Kidney tubule cell (primary cell): ENCODE measurements around the gene KIF2A.

Experiments used
- DNase-seq: peaks from one replicate; pipeline ENCODE4 v3.0.0-alpha.2; 2018; ENCODE audit warnings: low spot score

Gene KIF2A

DNA sequence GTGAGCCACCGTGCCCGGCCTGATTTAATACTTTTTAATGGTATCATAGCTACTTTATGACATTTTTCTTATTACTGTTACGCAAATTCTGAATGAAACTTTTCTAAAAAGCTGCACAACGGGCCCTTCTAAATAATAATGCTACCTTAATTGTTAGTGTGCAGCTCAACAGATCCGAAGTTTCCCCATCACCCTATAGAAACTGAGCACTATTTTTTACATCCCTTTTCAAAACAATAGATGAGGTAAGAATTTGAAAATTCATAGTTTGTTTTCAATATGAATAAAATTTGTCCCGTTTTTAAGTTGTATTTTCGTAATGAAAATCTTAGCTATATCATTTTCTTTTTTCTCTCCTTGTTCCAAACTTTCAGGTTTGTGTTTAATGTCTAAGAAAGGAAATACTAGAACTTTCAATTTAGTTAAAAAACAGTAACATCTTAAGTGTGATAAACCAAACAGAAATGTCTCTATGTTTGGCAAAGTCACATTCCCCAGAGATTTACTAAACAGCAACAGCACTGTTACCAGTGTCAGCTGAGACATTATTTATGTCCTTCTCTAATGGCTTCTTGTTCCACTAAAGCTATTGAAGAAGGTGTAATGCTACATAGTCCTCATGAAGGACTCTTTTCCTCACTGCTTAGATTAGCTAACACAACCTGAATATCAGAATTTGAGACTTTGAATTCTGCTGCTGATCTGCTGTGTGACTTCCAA is 22.9 kb downstream of the KIF2A start:
- no peak for DNase-seq

DNA sequence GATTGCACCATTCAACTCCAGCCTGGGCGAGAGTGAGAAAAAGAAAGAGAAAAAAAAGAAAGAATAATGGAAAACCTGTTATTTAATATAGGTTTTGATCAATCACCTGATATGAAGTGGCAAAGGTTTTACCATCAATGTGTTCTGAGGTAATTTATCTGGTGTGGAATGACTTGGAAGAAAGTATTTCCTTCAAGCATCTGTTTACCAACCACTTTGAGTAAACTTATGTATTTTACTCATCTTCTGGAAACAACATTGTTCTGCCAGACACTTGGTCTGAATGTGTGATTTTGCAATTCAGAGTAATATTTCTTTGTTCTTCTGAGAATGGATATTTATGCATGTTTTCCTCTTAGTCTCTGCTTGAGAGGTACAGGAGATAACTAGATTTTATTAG is 24.3 kb downstream of the KIF2A start:
- no peak for DNase-seq

DNA sequence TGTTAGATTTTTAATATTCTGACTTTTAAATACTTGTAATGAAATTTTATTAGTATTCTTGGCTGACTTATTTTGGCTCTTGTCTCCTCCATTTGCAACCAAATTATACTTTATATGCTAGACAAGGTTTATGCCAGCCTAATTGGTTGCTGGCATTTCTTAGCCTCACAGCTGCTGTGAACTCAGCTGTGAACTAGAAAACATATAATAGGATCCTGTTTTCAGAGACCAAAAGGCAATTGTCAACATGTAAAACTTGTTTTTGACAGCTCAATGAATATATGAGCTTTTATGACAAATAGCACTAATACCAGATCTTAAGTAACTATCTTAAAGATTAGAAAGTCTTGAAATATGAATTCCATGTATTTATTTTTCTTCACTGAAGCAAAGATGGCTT is 25.9 kb downstream of the KIF2A start:
- no peak for DNase-seq

GRCh38 chr5:62333250-62333794 is 27.3 kb downstream of the KIF2A start:
- DNase-seq, result no peak

GRCh38 chr5:62334082-62334481 is 28.1 kb downstream of the KIF2A start:
- DNase-seq, result no peak

DNA sequence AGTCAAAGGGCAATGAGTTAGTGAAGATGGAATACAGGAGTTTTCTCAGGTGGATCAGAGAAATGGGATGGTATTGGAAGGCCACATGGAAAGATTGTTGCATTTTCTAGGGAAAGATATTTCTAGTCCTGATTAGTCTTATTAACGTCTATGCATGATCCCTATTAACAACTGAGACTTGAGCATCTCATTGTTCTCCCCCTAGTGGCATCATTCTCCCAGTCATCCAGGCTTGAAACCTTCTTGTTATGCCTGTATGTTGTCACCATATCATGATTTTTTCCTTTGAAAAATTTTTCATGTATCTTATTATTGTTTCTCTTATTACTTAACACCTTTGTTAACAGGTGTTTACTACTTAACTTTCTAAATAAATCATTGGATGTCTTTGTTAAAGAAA is 34.4 kb downstream of the KIF2A start:
- DNase-seq, result no peak

- DNase-seq, result no peak
Measured at GRCh38 chr5:62340979-62341378, 35.0 kb downstream of the KIF2A start.

DNA sequence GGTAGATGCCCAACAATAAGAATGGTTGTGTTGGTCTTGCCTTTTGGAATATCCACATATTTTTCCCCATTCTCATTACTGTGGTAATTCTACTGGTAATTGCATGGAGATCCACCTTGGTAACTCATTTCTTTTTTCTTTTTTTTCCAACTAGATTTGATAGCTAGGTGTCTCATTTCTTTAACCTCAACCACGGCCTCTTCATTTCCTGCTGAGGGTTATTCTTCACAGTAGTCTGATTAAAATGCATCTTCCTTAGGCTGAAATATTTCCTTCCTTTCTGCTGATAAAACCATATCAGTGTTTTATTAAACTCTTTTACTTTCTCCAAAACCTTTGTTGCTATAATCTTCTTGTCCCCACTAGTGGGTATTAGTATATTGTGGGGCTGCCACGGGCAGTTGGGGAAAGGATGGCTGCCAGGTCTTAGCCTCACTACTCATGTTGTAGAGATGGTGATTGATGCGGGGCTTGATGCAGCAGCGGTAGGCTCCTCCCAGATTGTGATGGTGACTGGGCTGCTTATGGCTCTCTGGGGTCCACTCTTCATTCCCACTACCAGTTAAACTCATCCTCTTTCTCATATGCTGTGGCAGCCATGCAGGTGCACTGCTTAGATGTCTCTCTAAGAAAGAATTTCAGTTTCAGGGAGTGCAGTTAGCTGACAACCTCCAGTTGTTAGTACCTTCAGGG is 35.9 kb downstream of the KIF2A start:
- no peak for DNase-seq

GRCh38 chr5:62342476-62342837 is 36.5 kb downstream of the KIF2A start:
- no peak for DNase-seq

DNA sequence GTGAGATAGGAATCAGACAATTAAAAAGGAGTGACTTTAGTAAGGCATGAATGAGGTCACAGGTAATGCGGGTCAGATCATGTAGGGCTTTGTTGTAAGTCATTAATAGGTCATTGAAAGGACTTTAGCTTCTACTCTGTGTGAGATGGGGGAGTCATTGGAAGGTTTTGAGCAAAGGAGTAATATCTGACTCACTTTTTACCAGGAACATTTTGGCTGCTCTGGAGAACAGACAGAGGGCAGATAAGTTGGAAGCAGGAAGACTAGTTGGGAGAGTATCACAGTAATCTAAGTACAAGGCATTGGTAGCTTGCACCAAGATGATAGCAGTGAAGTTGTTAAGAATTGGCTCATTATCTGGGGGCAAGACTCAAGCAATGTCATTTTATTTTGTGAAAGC is 37.4 kb downstream of the KIF2A start:
- peak; percentile 39 for DNase-seq

DNA sequence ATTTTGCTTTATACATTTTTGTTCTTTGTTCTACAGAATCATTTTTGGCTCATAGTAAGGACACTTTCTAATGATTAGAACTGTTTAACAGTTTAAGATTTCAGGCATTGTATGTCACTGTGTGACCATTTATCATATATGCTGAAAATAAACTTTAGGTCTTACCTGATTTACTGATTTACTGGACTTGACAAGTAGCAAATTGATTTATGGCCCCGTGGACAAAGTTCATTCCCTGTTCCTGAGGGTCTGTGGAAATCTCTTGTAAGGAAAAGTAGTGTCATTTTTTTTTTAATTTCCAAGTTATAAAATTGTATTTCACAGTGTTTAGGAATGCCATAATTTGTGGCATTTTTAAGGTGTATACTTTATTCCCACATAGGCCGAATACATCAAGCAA is 40.7 kb downstream of the KIF2A start:
- DNase-seq, result no peak

DNA sequence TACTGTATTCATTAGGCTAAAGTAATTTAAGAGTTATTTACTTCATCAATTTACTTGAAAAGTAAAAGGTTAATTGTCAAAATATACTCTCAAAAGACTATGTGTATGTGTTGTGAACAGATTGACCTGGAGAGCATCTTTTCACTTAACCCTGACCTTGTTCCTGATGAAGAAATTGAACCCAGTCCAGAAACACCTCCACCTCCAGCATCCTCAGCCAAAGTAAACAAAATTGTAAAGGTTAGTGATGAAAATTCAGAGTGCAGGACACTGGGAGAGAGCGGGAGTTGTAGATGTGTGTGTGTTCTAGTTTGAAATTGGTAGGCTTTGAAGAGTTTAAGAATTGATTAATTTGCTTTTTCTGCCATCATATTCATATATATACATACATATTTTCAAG is 41.9 kb downstream of the KIF2A start:
- DNase-seq, result no peak

- DNase-seq, result no peak
Measured at GRCh38 chr5:62348723-62349481, 42.9 kb downstream of the KIF2A start.

GRCh38 chr5:62354028-62354874 is 48.2 kb downstream of the KIF2A start:
- DNase-seq, result peak; percentile 65

- DNase-seq, result no peak
Measured at GRCh38 chr5:62362701-62363100, 56.7 kb downstream of the KIF2A start.

DNA sequence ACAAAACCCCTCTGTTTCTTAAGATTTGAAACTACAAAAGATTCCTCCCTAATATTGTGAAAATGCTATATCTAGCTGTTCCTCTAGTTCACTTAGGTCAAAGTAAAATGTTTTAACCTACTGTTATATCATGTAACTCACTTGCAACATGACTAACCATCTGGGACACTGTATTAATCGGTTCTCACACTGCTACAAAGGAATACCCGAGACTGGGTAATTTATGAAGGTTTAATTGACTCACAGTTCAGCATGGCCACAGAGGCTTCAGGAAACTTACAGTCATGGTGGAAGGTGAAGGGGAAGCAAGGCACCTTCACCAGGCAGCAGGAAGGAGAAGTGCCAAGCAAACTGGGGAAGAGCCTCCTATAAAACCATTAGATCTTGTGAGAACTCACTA is 63.0 kb downstream of the KIF2A start:
- no peak for DNase-seq

GRCh38 chr5:62371409-62371808 is 65.4 kb downstream of the KIF2A start:
- DNase-seq, result no peak

- DNase-seq, result no peak
Measured at GRCh38 chr5:62372600-62372999, 66.6 kb downstream of the KIF2A start.

DNA sequence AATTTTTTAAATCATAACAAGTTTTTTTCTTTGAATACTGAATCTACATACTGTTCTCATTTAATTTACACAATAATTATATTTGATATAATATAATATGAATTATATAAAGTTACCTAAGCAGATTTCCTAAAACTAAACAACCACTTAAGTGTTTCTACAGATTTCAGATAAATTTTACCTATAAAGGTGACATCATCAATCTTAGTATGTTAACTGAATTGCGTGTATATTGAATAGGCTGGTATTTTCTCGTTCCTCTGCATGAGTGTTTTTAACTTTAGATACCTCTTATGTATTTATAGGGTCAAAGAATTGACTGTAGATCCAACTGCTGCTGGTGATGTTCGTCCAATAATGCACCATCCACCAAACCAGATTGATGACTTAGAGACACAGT is 67.4 kb downstream of the KIF2A start:
- DNase-seq, result no peak

DNA sequence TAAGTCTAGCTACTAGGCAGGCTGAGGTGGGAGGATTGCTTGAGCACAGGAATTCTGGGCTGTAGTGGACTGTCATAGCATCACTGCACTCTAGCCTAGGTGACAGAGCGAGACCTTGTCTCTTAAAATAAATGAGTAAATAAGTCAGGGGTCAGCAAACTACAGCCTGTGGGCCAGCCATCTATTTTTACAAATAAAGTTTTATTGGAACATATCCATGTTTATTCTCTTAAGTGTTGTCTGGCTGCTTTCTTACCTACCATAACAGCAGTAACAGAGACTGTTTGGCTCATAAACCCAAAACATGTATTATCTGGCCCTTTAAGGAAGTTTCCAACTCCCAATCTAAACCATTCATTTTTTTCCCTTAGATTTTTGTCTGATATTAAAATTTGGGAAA is 68.1 kb downstream of the KIF2A start:
- DNase-seq, result no peak

GRCh38 chr5:62375627-62376026 is 69.6 kb downstream of the KIF2A start:
- DNase-seq, result no peak

DNA sequence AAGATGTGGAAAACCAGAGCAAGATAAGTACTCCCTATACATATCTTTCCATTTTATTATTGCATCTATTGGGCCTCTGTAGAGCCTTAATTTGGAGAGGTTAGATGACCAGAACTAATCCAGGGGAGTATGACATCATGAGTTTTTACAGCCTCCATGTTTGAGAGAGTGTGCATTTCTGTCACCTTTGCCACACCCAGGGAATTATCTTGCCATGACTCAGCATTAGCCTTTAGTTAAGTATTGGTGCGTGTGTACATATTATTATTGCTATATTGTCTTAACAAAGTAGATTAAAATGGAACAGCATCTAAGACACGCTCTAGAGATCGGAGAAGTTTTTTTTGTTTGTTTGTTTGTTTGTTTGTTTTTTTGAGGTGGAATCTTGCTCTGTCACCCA is 70.1 kb downstream of the KIF2A start:
- DNase-seq, result peak; percentile 49
